Astrocyte of the spinal cord (primary cell): ENCODE data around the gene TMIE.

Experiments
- DNase-seq: peaks from one replicate; pipeline ENCODE4 v3.0.0; 2011; ENCODE audit warnings: low read depth, low spot score
- H3K4me3 ChIP-seq: 2 replicates; pipeline ENCODE4 v1.5.1; 2011; ENCODE audit warnings: low read depth, mild to moderate bottlenecking, low read length, moderate library complexity
- CTCF ChIP-seq: IDR thresholded peaks from 2 replicates; pipeline ENCODE4 v1.5.1; 2012; ENCODE audit warnings: low read depth, mild to moderate bottlenecking, low read length, inconsistent platforms
- in situ Hi-C: cut with HindIII; loops from 2 replicates; pipeline ENCODE4 v1.10.0; 2017; ENCODE audit warnings: low sequenced_read_pairs

TMIE gene

GRCh38 chr3:46664971-46665762 lies 36.0 kb upstream of the TMIE start:
- no peak for DNase-seq
- TF ChIP-seq CTCF = no peak
- no peak overlapping the region for H3K4me3 ChIP-seq
- in situ Hi-C loops = no loop called here

- no peak for DNase-seq
- no peak overlapping the region for H3K4me3 ChIP-seq
- in situ Hi-C loops = no loop called here
- no peak for TF ChIP-seq CTCF
Observed at GRCh38 chr3:46665763-46666452, 35.3 kb upstream of the TMIE start.

- no peak overlapping the region for H3K4me3 ChIP-seq
- TF ChIP-seq CTCF = no peak
- DNase-seq = no peak
- in situ Hi-C loops = no loop called here
Observed at GRCh38 chr3:46666453-46666845, 34.7 kb upstream of the TMIE start.

- no peak for TF ChIP-seq CTCF
- no peak for DNase-seq
- H3K4me3 ChIP-seq = no peak overlapping the region
- in situ Hi-C loops = no loop called here
Observed at GRCh38 chr3:46667061-46667621, 34.1 kb upstream of the TMIE start.

GRCh38 chr3:46667657-46668056 lies 33.5 kb upstream of the TMIE start:
- H3K4me3 ChIP-seq = no peak overlapping the region
- in situ Hi-C loops = no loop called here

GRCh38 chr3:46668116-46668515 lies 33.1 kb upstream of the TMIE start:
- H3K4me3 ChIP-seq = no peak overlapping the region
- no peak for DNase-seq
- in situ Hi-C loops = no loop called here
- TF ChIP-seq CTCF = no peak

More at GRCh38 chr3:46667657-46668056, 33.5 kb upstream of the TMIE start:
- no peak for DNase-seq
- TF ChIP-seq CTCF = no peak
